ENCODE measurements around the gene RYR3. TPM values are rescaled to one million over a fixed set of nuclear protein-coding genes. Genes with fewer than 3 reads are reported as not detected.

The RYR3 gene
- total RNA-seq, 1 experiment from 2014 or later, result not detected

DNA sequence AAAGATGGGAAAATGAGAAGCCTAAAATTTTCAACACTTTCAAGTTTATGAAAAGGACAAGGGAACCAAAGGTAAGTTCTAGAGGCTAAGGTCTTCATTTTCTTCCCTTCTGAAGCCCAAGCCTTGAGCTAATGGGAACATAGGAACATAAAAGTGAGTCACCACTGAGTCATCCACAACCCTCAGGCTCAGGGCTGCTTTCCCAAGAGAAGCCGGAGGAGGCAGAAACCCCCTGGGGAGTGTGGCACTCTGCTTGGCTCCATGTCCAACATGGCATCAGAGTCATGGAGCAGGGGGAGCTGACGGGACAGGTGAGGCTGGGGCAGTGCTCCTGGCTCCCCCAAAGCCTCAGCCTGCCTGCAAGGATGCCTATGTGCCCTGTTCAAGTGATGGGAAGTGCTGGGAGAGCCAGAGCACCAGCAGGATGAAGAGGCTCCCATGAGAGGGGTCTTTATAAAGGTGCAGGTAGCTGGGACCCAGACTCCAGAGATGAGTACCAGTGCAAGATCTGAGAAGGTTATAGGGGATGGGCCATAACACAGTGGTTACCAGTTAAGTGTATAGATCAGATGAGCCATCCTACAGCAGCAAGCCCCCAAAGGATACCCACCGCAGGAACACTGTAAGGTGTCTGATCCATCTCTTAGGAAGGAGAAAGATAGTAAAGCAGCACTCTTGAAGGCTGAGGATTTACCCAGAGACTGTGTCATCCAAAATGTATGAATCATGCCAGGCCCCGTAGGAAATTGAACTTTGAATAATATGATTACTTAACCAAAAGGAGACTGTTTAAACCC, 31.8 kb upstream of the RYR3 start:
- Mint-ChIP-seq H3K27me3 (ENCODE audit: insufficient read depth, unreplicated experiment) (no peaks in the 10 kb centered on the region), H3K4me1 (ENCODE audit: insufficient read depth, unreplicated experiment) (peaks cover 18% of the 10 kb centered on the region), H3K9me3 (ENCODE audit: unreplicated experiment) (no peaks in the 10 kb centered on the region), H3K4me3 (ENCODE audit: unreplicated experiment) (peak overlapping the region; percentile 15), H3K27ac (ENCODE audit: low read depth, unreplicated experiment) (peak overlapping the region; percentile 77), H3K36me3 (ENCODE audit: insufficient read depth, unreplicated experiment) (peaks cover 5% of the 10 kb centered on the region)
- CTCF ChIA-PET, result interaction anchor here (0.6 to 7.3 kb wide), 15 partner anchors 14 to 616 kb away, joined by 3 to 73 read pairs (median 4); no protein-coding TSS in a partner anchor
- BruUV-seq (replicated peaks), result no TSS peak
- POLR2A ChIA-PET, result interaction anchor here (0.6 to 0.9 kb wide), 3 partner anchors 8 to 135 kb away, joined by 4 read pairs; no protein-coding TSS in a partner anchor
- TF ChIP-seq CTCF (IDR thresholded peaks at IDR 0.05; ENCODE audit: unreplicated experiment), result peak; percentile 10
- intact Hi-C loops (cut with micrococcal nuclease), result loop anchor here (2.0 kb wide), 1 partner anchor 36 kb away; no protein-coding TSS in a partner anchor
- peak; percentile 97 for DNase-seq (ENCODE audit: unreplicated experiment)

DNA sequence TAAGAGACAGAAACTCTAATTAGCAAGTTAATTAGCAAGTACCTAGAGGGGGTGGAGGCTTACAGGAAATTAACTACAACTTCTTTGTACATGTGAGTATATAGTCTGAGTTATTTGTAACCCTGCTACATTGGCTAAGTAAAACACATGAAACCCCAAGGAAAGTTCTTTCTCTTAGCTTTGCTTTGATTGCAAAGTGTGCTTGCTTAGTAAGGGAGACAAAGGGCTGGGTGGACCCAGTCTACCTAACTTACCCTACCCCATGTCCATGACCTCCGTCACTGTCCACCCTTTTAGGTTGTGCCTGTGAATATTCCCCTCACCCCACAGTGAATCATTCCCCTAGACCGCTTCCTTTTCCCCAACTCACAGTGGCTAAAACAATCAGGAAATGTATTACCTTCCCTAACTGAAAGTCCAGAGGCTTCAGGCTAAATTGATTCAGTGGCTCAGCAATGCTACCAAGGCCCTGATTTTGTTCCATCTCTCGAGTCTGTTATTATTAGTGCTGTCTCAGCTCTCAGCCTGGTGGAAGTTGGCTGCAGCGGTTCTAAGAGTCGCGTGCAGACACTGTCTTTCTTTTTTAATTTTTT, 31.1 kb upstream of the RYR3 start:
- peak overlapping the region; percentile 77 for H3K27ac Mint-ChIP-seq (ENCODE audit: low read depth, unreplicated experiment)
- CTCF ChIA-PET, result interaction anchor here (0.6 to 7.3 kb wide), 11 partner anchors 13 to 617 kb away, joined by 3 to 73 read pairs (median 3); no protein-coding TSS in a partner anchor
- intact Hi-C loops (cut with micrococcal nuclease), result loop anchor here (2.0 kb wide), 1 partner anchor 37 kb away; no protein-coding TSS in a partner anchor
- peak overlapping the region; percentile 15 for H3K4me3 Mint-ChIP-seq (ENCODE audit: unreplicated experiment)
- peaks cover 5% of the 10 kb centered on the region for H3K36me3 Mint-ChIP-seq (ENCODE audit: insufficient read depth, unreplicated experiment)
- H3K9me3 Mint-ChIP-seq (ENCODE audit: unreplicated experiment), result no peaks in the 10 kb centered on the region
- no peaks in the 10 kb centered on the region for H3K27me3 Mint-ChIP-seq (ENCODE audit: insufficient read depth, unreplicated experiment)
- no TSS peak for BruUV-seq (replicated peaks)
- POLR2A ChIA-PET, result interaction anchor here (0.7 kb wide), 1 partner anchor 9 kb away, joined by 3 read pairs; no protein-coding TSS in a partner anchor
- peak; percentile 82 for DNase-seq (ENCODE audit: unreplicated experiment)
- no peak for TF ChIP-seq CTCF (IDR thresholded peaks at IDR 0.05; ENCODE audit: unreplicated experiment)
- H3K4me1 Mint-ChIP-seq (ENCODE audit: insufficient read depth, unreplicated experiment), result peaks cover 18% of the 10 kb centered on the region

GRCh38 chr15:33282226-33283020, 28.3 kb upstream of the RYR3 start:
- no peaks in the 10 kb centered on the region for H3K9me3 Mint-ChIP-seq (ENCODE audit: unreplicated experiment)
- CTCF ChIA-PET, result interaction anchor here (0.6 to 7.3 kb wide), 8 partner anchors 11 to 494 kb away, joined by 3 to 73 read pairs (median 3); no protein-coding TSS in a partner anchor
- intact Hi-C loops (cut with micrococcal nuclease), result no loop called here
- no peak for TF ChIP-seq CTCF (IDR thresholded peaks at IDR 0.05; ENCODE audit: unreplicated experiment)
- H3K27me3 Mint-ChIP-seq (ENCODE audit: insufficient read depth, unreplicated experiment), result no peaks in the 10 kb centered on the region
- no TSS peak for BruUV-seq (replicated peaks)
- H3K27ac Mint-ChIP-seq (ENCODE audit: low read depth, unreplicated experiment), result peak overlapping the region; percentile 73
- peaks cover 18% of the 10 kb centered on the region for H3K4me1 Mint-ChIP-seq (ENCODE audit: insufficient read depth, unreplicated experiment)
- no peak overlapping the region for H3K4me3 Mint-ChIP-seq (ENCODE audit: unreplicated experiment)
- POLR2A ChIA-PET, result no interaction called here
- H3K36me3 Mint-ChIP-seq (ENCODE audit: insufficient read depth, unreplicated experiment), result peaks cover 5% of the 10 kb centered on the region
- no peak for DNase-seq (ENCODE audit: unreplicated experiment)

Measured in MCF 10A (cell line).